Measurements from ENCODE around the gene OR5M8.

OR5M8 gene

DNA sequence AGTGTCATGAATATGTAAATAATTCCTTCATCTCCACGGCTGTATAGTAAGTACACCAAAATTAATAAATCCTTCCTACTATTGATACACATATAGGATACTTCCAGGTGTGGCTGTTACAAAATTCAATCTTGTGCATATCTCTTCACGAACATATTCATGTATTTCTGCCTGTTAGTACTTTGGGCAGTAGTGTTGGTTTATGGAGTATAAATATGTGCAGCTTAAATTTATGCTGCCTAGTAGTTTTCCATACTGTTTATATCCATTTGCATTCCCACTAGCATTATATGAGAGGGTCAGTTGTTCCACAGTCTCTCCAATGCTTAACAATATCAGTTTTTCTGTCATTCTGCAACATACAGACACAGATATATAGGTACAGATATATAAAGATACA lies 3.9 kb upstream of the OR5M8 start:
- DNase-seq (ENCODE audit: low read depth): no peak
- H3K4me3 ChIP-seq (ENCODE audit: low read depth, low read length): no peak overlapping the region
- TF ChIP-seq, protein P1, sequence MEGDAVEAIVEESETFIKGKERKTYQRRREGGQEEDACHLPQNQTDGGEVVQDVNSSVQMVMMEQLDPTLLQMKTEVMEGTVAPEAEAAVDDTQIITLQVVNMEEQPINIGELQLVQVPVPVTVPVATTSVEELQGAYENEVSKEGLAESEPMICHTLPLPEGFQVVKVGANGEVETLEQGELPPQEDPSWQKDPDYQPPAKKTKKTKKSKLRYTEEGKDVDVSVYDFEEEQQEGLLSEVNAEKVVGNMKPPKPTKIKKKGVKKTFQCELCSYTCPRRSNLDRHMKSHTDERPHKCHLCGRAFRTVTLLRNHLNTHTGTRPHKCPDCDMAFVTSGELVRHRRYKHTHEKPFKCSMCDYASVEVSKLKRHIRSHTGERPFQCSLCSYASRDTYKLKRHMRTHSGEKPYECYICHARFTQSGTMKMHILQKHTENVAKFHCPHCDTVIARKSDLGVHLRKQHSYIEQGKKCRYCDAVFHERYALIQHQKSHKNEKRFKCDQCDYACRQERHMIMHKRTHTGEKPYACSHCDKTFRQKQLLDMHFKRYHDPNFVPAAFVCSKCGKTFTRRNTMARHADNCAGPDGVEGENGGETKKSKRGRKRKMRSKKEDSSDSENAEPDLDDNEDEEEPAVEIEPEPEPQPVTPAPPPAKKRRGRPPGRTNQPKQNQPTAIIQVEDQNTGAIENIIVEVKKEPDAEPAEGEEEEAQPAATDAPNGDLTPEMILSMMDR (conservative IDR thresholded peaks at IDR 0.05; ENCODE audit: low read depth, low read length): no peak

GRCh38 chr11:56486801-56487200 lies 4.4 kb downstream of the OR5M8 start:
- TF ChIP-seq, protein P1 (conservative IDR thresholded peaks at IDR 0.05; ENCODE audit: low read depth, low read length): no peak

DNA sequence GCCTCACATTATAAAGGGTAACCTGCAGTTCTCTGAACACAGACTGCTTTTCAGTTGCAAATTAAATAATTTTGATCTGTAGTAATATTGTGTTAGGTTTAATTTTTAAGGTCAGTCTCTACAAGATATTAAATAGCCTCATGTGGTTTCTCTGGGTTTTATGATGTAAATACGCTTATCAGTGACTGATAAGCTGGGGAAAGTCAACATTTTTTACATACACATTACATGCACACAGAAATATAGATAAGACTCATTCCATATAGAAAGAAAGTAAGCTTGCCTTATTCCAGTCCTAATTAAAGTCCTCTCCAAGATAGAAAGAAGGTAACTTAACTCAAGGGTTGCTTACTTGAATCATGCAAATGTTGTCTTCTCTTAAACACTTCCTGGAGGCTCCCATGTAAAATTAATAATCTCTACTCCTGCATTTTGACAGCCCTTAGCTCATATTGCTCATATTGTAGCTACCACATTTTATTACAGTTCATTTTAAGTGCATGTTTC lies 16.4 kb downstream of the OR5M8 start:
- no peak for DNase-seq (ENCODE audit: low read depth)
- TF ChIP-seq, protein P1 (conservative IDR thresholded peaks at IDR 0.05; ENCODE audit: low read depth, low read length): no peak

More at GRCh38 chr11:56486801-56487200, 4.4 kb downstream of the OR5M8 start:
- H3K4me3 ChIP-seq (ENCODE audit: low read depth, low read length): no peak overlapping the region
- DNase-seq (ENCODE audit: low read depth): no peak

DNA sequence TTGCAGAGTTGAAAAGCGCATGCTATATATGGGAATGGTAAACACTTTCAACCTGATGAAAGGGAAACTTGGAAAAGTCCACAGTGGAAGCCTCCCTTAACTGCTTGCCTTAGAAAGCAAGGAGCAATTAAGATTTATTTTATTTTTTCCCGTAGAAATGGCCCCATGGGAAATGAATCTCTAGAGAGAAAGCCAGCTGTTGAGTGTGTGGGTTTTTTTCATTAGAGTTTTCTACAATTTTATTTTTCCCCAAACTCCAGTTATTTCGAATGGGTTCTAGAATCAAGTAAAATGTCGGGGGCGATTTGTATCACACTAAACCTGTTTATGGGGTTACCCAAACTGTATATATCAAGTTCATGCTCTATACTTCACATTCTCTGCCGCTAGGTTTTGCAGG lies 17.9 kb downstream of the OR5M8 start, which contains the start of gene OR5M3:
TSS of gene OR5M3 (minus strand) at position 101 of the 400 bp plus-strand sequence. CDS start 2,855 bp downstream, outside the sequence.
- no peak within 1 kb of the TSS for H3K4me3 ChIP-seq (ENCODE audit: low read depth, low read length)
- TF ChIP-seq, protein P1 (conservative IDR thresholded peaks at IDR 0.05; ENCODE audit: low read depth, low read length): no peak
- DNase-seq (ENCODE audit: low read depth): no peak

More for the DNA sequence above, 16.4 kb downstream of the OR5M8 start:
- H3K4me3 ChIP-seq (ENCODE audit: low read depth, low read length): no peak overlapping the region

DNA sequence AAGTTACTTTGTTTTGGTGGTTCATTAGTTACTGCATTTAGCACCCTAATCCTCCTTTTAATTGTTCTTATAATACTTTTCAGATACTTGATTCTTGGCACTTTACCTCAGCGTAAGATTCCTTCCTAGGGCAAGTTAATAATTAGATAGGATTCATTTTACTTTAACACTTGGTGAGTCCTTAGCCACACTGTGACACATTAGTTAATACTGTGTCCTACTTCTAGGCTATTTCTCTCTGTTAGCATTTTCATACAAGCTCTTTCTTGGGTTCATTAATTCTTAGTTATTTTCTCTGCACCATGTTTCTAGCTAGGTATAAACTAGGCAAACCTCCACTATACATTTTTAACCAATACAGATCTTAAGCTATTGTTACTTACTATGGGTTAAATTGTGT lies 34.1 kb downstream of the OR5M8 start:
- no peak for DNase-seq (ENCODE audit: low read depth)
- TF ChIP-seq, protein P1 (conservative IDR thresholded peaks at IDR 0.05; ENCODE audit: low read depth, low read length): no peak
- H3K4me3 ChIP-seq (ENCODE audit: low read depth, low read length): no peak overlapping the region

- DNase-seq (ENCODE audit: low read depth): no peak
- H3K4me3 ChIP-seq (ENCODE audit: low read depth, low read length): no peak overlapping the region
- TF ChIP-seq, protein P1 (conservative IDR thresholded peaks at IDR 0.05; ENCODE audit: low read depth, low read length): no peak
Observed at GRCh38 chr11:56453521-56453920, 37.6 kb downstream of the OR5M8 start.
